Transverse colon (tissue), 4 donors: ENCODE measurements around the gene MESP2. TPM values are rescaled to one million over a fixed set of nuclear protein-coding genes. Genes with fewer than 3 reads are reported as not detected.

Source experiments
- DNase-seq: peaks from one replicate; pipeline ENCODE4 v3.0.0-alpha.2; 2019
- H3K27ac ChIP-seq, 4 donors: fragments of 200-600 bp; sonication (generic); 2 replicates each; pipeline ENCODE4 v1.5.1; 2016 to 2018; ENCODE audit warnings: inconsistent platforms in 4 of 4
- H3K27me3 ChIP-seq: fragments of 200-600 bp; sonication (generic); 2 replicates; pipeline ENCODE4 v1.5.1; 2017; ENCODE audit warnings: inconsistent platforms
- H3K36me3 ChIP-seq, 4 donors: fragments of 200-600 bp; sonication (generic); 2 replicates each; pipeline ENCODE4 v1.5.1; 2017 to 2019; ENCODE audit warnings: inconsistent platforms in 4 of 4
- H3K4me1 ChIP-seq, 4 donors: fragments of 200-600 bp; sonication (generic); 2 replicates each; pipeline ENCODE4 v1.5.1; 2017 to 2020; ENCODE audit warnings: inconsistent platforms in 4 of 4
- H3K4me3 ChIP-seq, 4 donors: fragments of 200-600 bp; sonication (generic); 1 replicate in 1 of 4; 2 replicates in 3 of 4; pipeline versions ENCODE4 v1.5.1 to v1.6.1; 2017 to 2019; ENCODE audit warnings: inconsistent platforms in 4 of 4
- H3K9me3 ChIP-seq, 2 donors: fragments of 200-600 bp; sonication (generic); 2 replicates each; pipeline ENCODE4 v1.5.1; 2017 to 2019; ENCODE audit warnings: inconsistent platforms in 2 of 2
- CTCF ChIP-seq, 5 experiments: fragments of 200-600 bp in 3 of 5; fragments of 450-650 bp in 2 of 5; sonication (generic) in 3 of 5; IDR thresholded peaks; 1 replicate in 2 of 5; 2 replicates in 3 of 5; pipeline ENCODE4 v1.5.1; 2016 to 2017; ENCODE audit warnings: antibody characterized with exemption in 5 of 5, inconsistent platforms in 3 of 5, mild to moderate bottlenecking in 2 of 5, moderate library complexity in 1 of 5
- EP300 ChIP-seq: sonication (generic); formaldehyde crosslinking; IDR thresholded peaks from one replicate; pipeline ENCODE4 v1.6.1; 2017; ENCODE audit warnings: antibody characterized with exemption, low read depth
- POLR2A ChIP-seq: fragments of 450-650 bp; IDR thresholded peaks from one replicate; pipeline ENCODE4 v1.6.1; 2016; ENCODE audit warnings: antibody characterized with exemption, mild to moderate bottlenecking, moderate library complexity
- POLR2AphosphoS5 ChIP-seq, 3 donors: sonication (generic); formaldehyde crosslinking; IDR thresholded peaks; one replicate each; pipeline ENCODE4 v1.6.1; 2016; ENCODE audit warnings: antibody characterized with exemption in 3 of 3
- WGBS, 2 donors: methylation state at CpG; one replicate each; pipeline ENCODE4 v1.1.5; 2018; ENCODE audit warnings: low coverage in 1 of 2; 5-methylcytosine and 5-hydroxymethylcytosine counted together
- in situ Hi-C, 4 donors: fragments of 200-750 bp; cut with MboI; loops; one replicate each; pipeline versions ENCODE4 v1.15.0 to v1.15.1; 2017; ENCODE audit warnings: low sequenced_read_pairs in 3 of 4, low pct_ligation_motif_present in 1 of 4, low pct_unique_long_range_greater_than_20kb in 1 of 4
- intact Hi-C: fragments of 100-400 bp; cut with DNase I; formaldehyde crosslinking; loops from one replicate; pipeline ENCODE4 v1.15.1; 2023; ENCODE audit warnings: low total_unique reads
- total RNA-seq, 4 donors: library from RNA; depleted of rRNA; stranded (reverse); fragments of >200 nt; gene quantifications; one replicate each; pipeline ENCODE4 v1.1.0, GENCODE V29; 2016

MESP2 gene
- total RNA-seq, 4 donors from 2014 or later: 0.64 to 0.96 TPM; not detected in 2

GRCh38 chr15:89750560-89751542, 25.3 kb upstream of the MESP2 start, which contains the start of gene MESP1:
Gene MESP1, minus strand, starts transcription at chr15:89751249. Its CDS starts 18 bp downstream, at chr15:89751231.
- no peaks in the 10 kb centered on the region for H3K36me3 ChIP-seq
- peak within 1 kb of the TSS; percentile 56 to 73 (median 66) for H3K4me3 ChIP-seq
- intact Hi-C loops: loop anchor here (10.0 kb wide), 1 partner anchor 474 kb away; no protein-coding TSS in a partner anchor
- no peaks in the 10 kb centered on the region for H3K9me3 ChIP-seq
- in situ Hi-C loops: loop anchor here in 3 of 4 donors (10.0 to 25.0 kb wide), 3 partner anchors 124 to 344 kb away; no protein-coding TSS in a partner anchor
- peak within 1 kb of the TSS; percentile 68 to 86 (median 80) for H3K27ac ChIP-seq
- H3K27me3 ChIP-seq: no peaks in the 10 kb centered on the region
- peak; percentile 95 for DNase-seq
- H3K4me1 ChIP-seq: peaks cover 6 to 30% (median 27%) of the 10 kb centered on the region in 4 donors
- WGBS, 2 donors: 38% methylated on average over 8 of the region's 114 CpGs; no CpG with 5 or more reads in 1 of the 2 donors
- TF ChIP-seq CTCF (IDR thresholded peaks at IDR 0.05) (peak; percentile 71 to 97 (median 83)), POLR2AphosphoS5 (IDR thresholded peaks at IDR 0.05) (peak; percentile 57 to 90 (median 70)), POLR2A (peak; percentile 50), EP300 (no peak)

GRCh38 chr15:89751748-89752147, 24.4 kb upstream of the MESP2 start:
- intact Hi-C loops: loop anchor here (10.0 kb wide), 1 partner anchor 473 kb away; no protein-coding TSS in a partner anchor

GRCh38 chr15:89753855-89754254, 22.3 kb upstream of the MESP2 start:
- H3K9me3 ChIP-seq: no peaks in the 10 kb centered on the region
- no peaks in the 10 kb centered on the region for H3K36me3 ChIP-seq
- TF ChIP-seq POLR2A (no peak), EP300 (no peak), POLR2AphosphoS5 (IDR thresholded peaks at IDR 0.05) (no peak), CTCF (IDR thresholded peaks at IDR 0.05) (no peak)
- in situ Hi-C loops (loop anchor here in 3 of 4 donors (10.0 to 25.0 kb wide), 3 partner anchors 121 to 341 kb away; no protein-coding TSS in a partner anchor), intact Hi-C loops (loop anchor here (10.0 kb wide), 1 partner anchor 471 kb away; no protein-coding TSS in a partner anchor)
- peaks cover 0 to 24% (median 20%) of the 10 kb centered on the region in 4 donors for H3K4me1 ChIP-seq
- WGBS, 2 donors: 91% methylated on average over 7 of the region's 7 CpGs; no CpG with 5 or more reads in 1 of the 2 donors
- H3K27me3 ChIP-seq: no peaks in the 10 kb centered on the region
- no peak overlapping the region for H3K4me3 ChIP-seq
- no peak overlapping the region for H3K27ac ChIP-seq
- DNase-seq: no peak

More at GRCh38 chr15:89751748-89752147, 24.4 kb upstream of the MESP2 start:
- Histone ChIP-seq H3K9me3 (no peaks in the 10 kb centered on the region), H3K27me3 (no peaks in the 10 kb centered on the region), H3K4me1 (peaks cover 6 to 30% (median 27%) of the 10 kb centered on the region in 4 donors), H3K4me3 (no peak overlapping the region), H3K27ac (no peak overlapping the region), H3K36me3 (no peaks in the 10 kb centered on the region)
- no peak for DNase-seq
- WGBS, 2 donors: 75 to 89% methylated on average over 5 of the region's 5 CpGs
- TF ChIP-seq CTCF (IDR thresholded peaks at IDR 0.05) (no peak), POLR2AphosphoS5 (IDR thresholded peaks at IDR 0.05) (no peak), POLR2A (no peak), EP300 (no peak)
- in situ Hi-C loops: loop anchor here in 3 of 4 donors (10.0 to 25.0 kb wide), 3 partner anchors 123 to 343 kb away; no protein-coding TSS in a partner anchor
